T-cell (primary cell): ENCODE measurements around the gene KRTAP21-1. TPM values are rescaled to one million over a fixed set of nuclear protein-coding genes. Genes with fewer than 3 reads are reported as not detected.

Source experiments
- ATAC-seq, 4 experiments: fragments of 200-7000 bp in 3 of 4; fragments of 150-1000 bp in 1 of 4; cut with Tn5 transposase; replicated peaks in 1 of 4; 1 replicate in 3 of 4; 2 replicates in 1 of 4; pipeline ENCODE4 v1.10.0; 2021; ENCODE audit warnings: moderate library complexity in 3 of 4, mild to moderate bottlenecking in 2 of 4, moderate number of reproducible peaks in 1 of 4
- CTCF ChIA-PET, 2 donors: fragments of 300-600 bp; sonication (Branson Sonifier 250); formaldehyde crosslinking; loops; one replicate each; lab custom pipeline; 2022; ENCODE audit warnings: antibody characterized with exemption in 2 of 2; lab: Charles Lee
- POLR2A ChIA-PET, 2 donors: fragments of 300-600 bp; sonication (Branson Sonifier 250); formaldehyde crosslinking; loops; one replicate each; lab custom pipeline; 2022; ENCODE audit warnings: antibody characterized with exemption in 2 of 2; lab: Charles Lee
- DNase-seq, 35 experiments: peaks; one replicate each; pipeline versions ENCODE4 v3.0.0 to v3.0.0-alpha.2; 2013 to 2023
- H3K27ac ChIP-seq: one replicate; pipeline ENCODE4 v1.5.1; 2013; ENCODE audit warnings: low read length
- H3K27me3 ChIP-seq, 2 experiments: replicated peaks in 1 of 2; 1 replicate in 1 of 2; 2 replicates in 1 of 2; pipeline versions ENCODE4 v1.6.1 to v1.7.0; 2013; ENCODE audit warnings: low read length in 1 of 2, mixed read lengths in 1 of 2; ENCODE audit not compliant: control insufficient read depth in 2 of 2, insufficient read depth in 2 of 2; ENCODE audit errors: extremely low read depth in 1 of 2
- H3K36me3 ChIP-seq, 2 donors: 1 replicate in 1 of 2; 2 replicates in 1 of 2; pipeline versions ENCODE4 v1.6.1 to v1.7.0; 2013; ENCODE audit warnings: low read length in 1 of 2; ENCODE audit not compliant: control insufficient read depth in 2 of 2, insufficient read depth in 1 of 2; ENCODE audit errors: extremely low read depth in 1 of 2
- H3K4me1 ChIP-seq, 2 experiments: 1 replicate in 1 of 2; 2 replicates in 1 of 2; pipeline versions ENCODE4 v1.6.1 to v1.7.0; 2013; ENCODE audit warnings: low read length in 2 of 2, mixed read lengths in 1 of 2; ENCODE audit not compliant: insufficient read depth in 2 of 2, control insufficient read depth in 1 of 2; ENCODE audit errors: extremely low read depth in 1 of 2
- H3K4me3 ChIP-seq, 2 donors: 1 replicate in 1 of 2; 2 replicates in 1 of 2; pipeline versions ENCODE4 v1.5.1 to v1.7.0; 2013; ENCODE audit warnings: mild to moderate bottlenecking in 2 of 2, low read length in 1 of 2, moderate library complexity in 1 of 2; ENCODE audit not compliant: control insufficient read depth in 1 of 2; ENCODE audit errors: extremely low read depth in 1 of 2
- H3K9me3 ChIP-seq: 2 replicates; pipeline ENCODE4 v1.7.0; 2013
- H3K27ac Mint-ChIP-seq, 2 donors: one replicate each; pipeline ENCODE4 v1.8.0; 2020 to 2021; ENCODE audit warnings: mild to moderate bottlenecking in 2 of 2, mixed read lengths in 2 of 2
- H3K27me3 Mint-ChIP-seq, 2 donors: one replicate each; pipeline ENCODE4 v1.8.0; 2021 to 2022; ENCODE audit warnings: mixed read lengths in 2 of 2
- H3K36me3 Mint-ChIP-seq: one replicate; pipeline ENCODE4 v1.8.0; 2021; ENCODE audit warnings: mixed read lengths
- H3K4me1 Mint-ChIP-seq, 3 donors: one replicate each; pipeline ENCODE4 v1.8.0; 2020 to 2022; ENCODE audit warnings: mixed read lengths in 3 of 3, mild to moderate bottlenecking in 1 of 3
- H3K4me3 Mint-ChIP-seq, 3 donors: one replicate each; pipeline ENCODE4 v1.8.0; 2020 to 2022; ENCODE audit warnings: mild to moderate bottlenecking in 3 of 3, mixed read lengths in 3 of 3, moderate library complexity in 3 of 3
- H3K9me3 Mint-ChIP-seq, 3 donors: one replicate each; pipeline ENCODE4 v1.8.0; 2020 to 2022; ENCODE audit warnings: mixed read lengths in 3 of 3
- WGBS: methylation state at CpG from one replicate; pipeline ENCODE4 v1.1.5; 2013; ENCODE audit warnings: missing lambda C conversion rate; ENCODE audit not compliant: insufficient coverage; 5-methylcytosine and 5-hydroxymethylcytosine counted together
- total RNA-seq, 35 experiments: library from RNA in 6 of 35; stranded (reverse) in 6 of 35; fragments of 120-200 nt in 1 of 35; gene quantifications; one replicate each; pipeline versions ENCODE4 v1.2.1 to v1.2.4 and lab custom pipeline; 2013 to 2026

The KRTAP21-1 gene
- total RNA-seq, 5 donors from 2014 or later (not counting 1 experiment from before 2014, with no cell fraction given): not detected

DNA sequence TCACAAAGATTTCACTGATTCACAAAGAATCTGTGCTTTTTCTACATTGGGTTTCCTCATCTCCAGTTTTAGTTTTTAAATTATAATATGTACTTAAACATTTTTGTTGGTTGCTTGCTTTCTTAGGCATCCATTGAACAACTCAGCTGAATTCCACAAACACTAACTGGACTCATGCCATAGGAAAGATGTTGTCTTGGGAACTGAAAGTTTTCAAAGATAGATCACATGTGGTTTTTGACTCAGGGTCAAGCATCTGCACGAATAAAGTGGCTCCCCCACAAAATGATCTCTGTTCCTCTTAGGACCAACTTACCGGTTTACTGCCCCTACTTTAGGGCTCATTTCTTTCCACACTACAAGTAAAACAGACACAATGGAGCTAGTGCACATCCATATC, 3.1 kb upstream of the KRTAP21-1 start:
- H3K4me3 ChIP-seq: no peak overlapping the region
- no peak overlapping the region for H3K4me3 Mint-ChIP-seq
- WGBS: no CpG with 5 or more reads among the region's 2 CpGs
- peaks cover 9 to 11% of the 10 kb centered on the region in 2 donors for H3K27me3 Mint-ChIP-seq
- ATAC-seq: no peak
- no peak for DNase-seq
- H3K36me3 Mint-ChIP-seq: no peaks in the 10 kb centered on the region
- ChIA-PET CTCF (interaction anchor here in 1 of 2 donors (0.7 kb wide), 1 partner anchor 14 kb away, joined by 3 read pairs; no protein-coding TSS in a partner anchor), POLR2A (no interaction called here)
- no peaks in the 10 kb centered on the region for H3K9me3 ChIP-seq
- H3K27ac Mint-ChIP-seq: no peak overlapping the region
- H3K4me1 ChIP-seq: no peaks in the 10 kb centered on the region
- H3K27ac ChIP-seq: no peak overlapping the region
- no peaks in the 10 kb centered on the region for H3K36me3 ChIP-seq
- peaks cover 0 to 2% of the 10 kb centered on the region in 2 experiments for H3K27me3 ChIP-seq
- H3K9me3 Mint-ChIP-seq: peaks cover 0 to 4% (median 0%) of the 10 kb centered on the region in 3 donors
- no peaks in the 10 kb centered on the region for H3K4me1 Mint-ChIP-seq

DNA sequence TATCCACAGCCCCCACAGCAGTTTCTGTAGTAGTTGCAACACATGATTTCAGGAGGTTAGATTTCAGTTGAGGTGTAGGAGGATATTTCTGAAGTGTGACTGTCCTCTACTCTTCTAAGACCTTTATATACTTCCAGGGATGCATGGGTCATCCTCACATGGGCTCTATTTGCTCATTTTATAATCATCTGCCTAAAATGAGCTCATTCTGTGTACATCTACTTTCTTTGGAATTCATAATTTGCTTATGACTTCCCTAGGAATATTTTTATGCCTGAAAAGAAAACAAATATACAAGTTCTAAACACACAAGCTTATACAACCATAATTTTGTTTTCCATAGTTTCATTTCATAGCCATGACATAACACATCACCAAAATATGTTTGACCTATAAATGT, 8.1 kb downstream of the KRTAP21-1 start, which contains the start of gene KRTAP21-2:
Gene KRTAP21-2, minus strand, starts transcription at position 101 of the 400 bp plus-strand sequence. Its CDS starts 57 bp downstream, at position 44.
- Histone ChIP-seq H3K27me3 (no peaks in the 10 kb centered on the region), H3K36me3 (no peaks in the 10 kb centered on the region), H3K9me3 (no peaks in the 10 kb centered on the region), H3K4me3 (no peak within 1 kb of the TSS), H3K27ac (no peak within 1 kb of the TSS), H3K4me1 (no peaks in the 10 kb centered on the region)
- Mint-ChIP-seq H3K27ac (no peak within 1 kb of the TSS), H3K4me1 (no peaks in the 10 kb centered on the region), H3K27me3 (no peaks in the 10 kb centered on the region), H3K9me3 (peaks cover 2 to 13% (median 3%) of the 10 kb centered on the region in 3 donors), H3K4me3 (no peak within 1 kb of the TSS), H3K36me3 (no peaks in the 10 kb centered on the region)
- CTCF ChIA-PET: no interaction called here
- ATAC-seq (no peak), DNase-seq (no peak)
- POLR2A ChIA-PET: no interaction called here

DNA sequence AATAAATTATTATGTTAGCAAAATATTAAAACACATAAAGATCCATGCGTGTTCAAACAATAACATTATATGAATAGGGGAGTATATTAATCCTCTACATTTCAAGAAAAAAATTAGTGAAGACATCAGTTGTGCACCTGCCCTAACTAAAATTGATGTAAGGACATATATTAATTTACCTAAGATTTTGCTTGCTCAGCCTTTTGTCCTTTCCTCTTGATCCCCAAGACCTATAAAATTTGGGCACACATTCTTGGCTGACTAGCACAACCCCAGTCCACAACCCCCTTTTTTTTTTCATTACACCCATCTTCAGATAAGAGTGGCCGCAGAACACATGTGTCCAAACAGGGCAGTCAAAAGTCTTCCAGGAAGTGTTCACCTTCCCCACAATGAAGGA, 14.8 kb downstream of the KRTAP21-1 start:
- ChIA-PET POLR2A (no interaction called here), CTCF (no interaction called here)
- peaks cover 0 to 5% of the 10 kb centered on the region in 2 donors for H3K27me3 Mint-ChIP-seq
- H3K27ac Mint-ChIP-seq: no peak overlapping the region
- no peak overlapping the region for H3K4me3 Mint-ChIP-seq
- no peaks in the 10 kb centered on the region for H3K9me3 Mint-ChIP-seq
- 60% methylated on average over 1 of the region's 2 CpGs for WGBS
- DNase-seq (no peak), ATAC-seq (no peak)
- Histone ChIP-seq H3K27me3 (peaks cover 0 to 2% of the 10 kb centered on the region in 2 experiments), H3K36me3 (no peaks in the 10 kb centered on the region), H3K9me3 (no peaks in the 10 kb centered on the region), H3K4me1 (no peaks in the 10 kb centered on the region), H3K27ac (no peak overlapping the region), H3K4me3 (no peak overlapping the region)
- no peaks in the 10 kb centered on the region for H3K4me1 Mint-ChIP-seq
- H3K36me3 Mint-ChIP-seq: no peaks in the 10 kb centered on the region

GRCh38 chr21:30733026-30733425, 22.2 kb downstream of the KRTAP21-1 start:
- CTCF ChIA-PET: no interaction called here
- POLR2A ChIA-PET: no interaction called here
- Mint-ChIP-seq H3K27me3 (peaks cover 0 to 6% of the 10 kb centered on the region in 2 donors), H3K36me3 (no peaks in the 10 kb centered on the region), H3K9me3 (peaks cover 0 to 3% (median 0%) of the 10 kb centered on the region in 3 donors), H3K27ac (no peak overlapping the region), H3K4me1 (no peaks in the 10 kb centered on the region), H3K4me3 (no peak overlapping the region)
- no CpG with 5 or more reads among the region's 1 CpG for WGBS
- no peak for DNase-seq
- ATAC-seq: no peak
- Histone ChIP-seq H3K27ac (no peak overlapping the region), H3K36me3 (no peaks in the 10 kb centered on the region), H3K9me3 (no peaks in the 10 kb centered on the region), H3K4me3 (no peak overlapping the region), H3K4me1 (no peaks in the 10 kb centered on the region), H3K27me3 (no peaks in the 10 kb centered on the region)

DNA sequence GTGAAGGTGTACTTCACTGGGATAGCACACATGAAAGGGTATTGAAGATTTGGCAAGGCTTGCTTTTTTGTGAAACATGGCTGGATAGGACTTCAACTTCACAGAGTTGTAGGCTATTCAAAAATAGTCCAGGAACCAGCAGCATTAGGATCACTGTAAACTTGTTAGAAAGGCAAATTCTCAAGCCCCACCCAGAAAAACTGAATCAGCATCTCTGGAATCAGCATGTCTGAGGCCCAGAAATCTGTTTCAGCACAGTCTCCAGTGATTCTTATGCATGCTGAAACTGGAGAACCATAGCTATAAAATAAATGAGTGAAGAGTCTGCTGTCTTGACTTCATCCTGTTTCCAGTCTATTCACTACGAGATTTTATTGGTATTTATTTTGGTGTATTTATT, 28.5 kb downstream of the KRTAP21-1 start:
- ATAC-seq (no peak), DNase-seq (no peak)
- Mint-ChIP-seq H3K27me3 (peaks cover 0 to 5% of the 10 kb centered on the region in 2 donors), H3K4me1 (no peaks in the 10 kb centered on the region), H3K9me3 (peaks cover 0 to 3% (median 3%) of the 10 kb centered on the region in 3 donors), H3K4me3 (no peak overlapping the region), H3K36me3 (no peaks in the 10 kb centered on the region), H3K27ac (no peak overlapping the region)
- Histone ChIP-seq H3K4me1 (no peaks in the 10 kb centered on the region), H3K27me3 (no peaks in the 10 kb centered on the region), H3K9me3 (no peaks in the 10 kb centered on the region), H3K4me3 (no peak overlapping the region), H3K27ac (no peak overlapping the region), H3K36me3 (no peaks in the 10 kb centered on the region)
- WGBS: no CpG with 5 or more reads among the region's 1 CpG
- CTCF ChIA-PET: no interaction called here
- POLR2A ChIA-PET: interaction anchor here in 1 of 2 donors (0.6 kb wide), 1 partner anchor 12 kb away, joined by 3 read pairs; no protein-coding TSS in a partner anchor

- Mint-ChIP-seq H3K27me3 (no peaks in the 10 kb centered on the region), H3K4me1 (peaks cover 0 to 10% (median 4%) of the 10 kb centered on the region in 3 donors), H3K36me3 (no peaks in the 10 kb centered on the region), H3K4me3 (no peak overlapping the region), H3K27ac (no peak overlapping the region), H3K9me3 (peaks cover 0 to 3% (median 0%) of the 10 kb centered on the region in 3 donors)
- ChIA-PET POLR2A (no interaction called here), CTCF (no interaction called here)
- H3K27me3 ChIP-seq: no peaks in the 10 kb centered on the region
- no CpG with 5 or more reads among the region's 1 CpG for WGBS
- no peak overlapping the region for H3K27ac ChIP-seq
- no peak overlapping the region for H3K4me3 ChIP-seq
- no peaks in the 10 kb centered on the region for H3K9me3 ChIP-seq
- ATAC-seq: no peak
- H3K4me1 ChIP-seq: no peaks in the 10 kb centered on the region
- no peaks in the 10 kb centered on the region for H3K36me3 ChIP-seq
- no peak for DNase-seq
These were observed 35.8 kb downstream of the KRTAP21-1 start for GRCh38 chr21:30719401-30719800.
